PC-9 (cell line): Measurements from ENCODE around the gene AKR7A2.

Experiments used
- EZH2 ChIP-seq: fragments of 200-600 bp; sonication (generic); IDR thresholded peaks from 2 replicates; pipeline ENCODE4 v1.8.0; 2017; ENCODE audit warnings: antibody characterized with exemption, low read depth
- TF ChIP-seq, protein P1 (sequence below): fragments of 200-600 bp; sonication (generic); conservative IDR thresholded peaks from 2 replicates; pipeline ENCODE4 v1.6.1; 2017; ENCODE audit warnings: mixed run types, antibody characterized with exemption, mild to moderate bottlenecking, moderate library complexity

DNA sequence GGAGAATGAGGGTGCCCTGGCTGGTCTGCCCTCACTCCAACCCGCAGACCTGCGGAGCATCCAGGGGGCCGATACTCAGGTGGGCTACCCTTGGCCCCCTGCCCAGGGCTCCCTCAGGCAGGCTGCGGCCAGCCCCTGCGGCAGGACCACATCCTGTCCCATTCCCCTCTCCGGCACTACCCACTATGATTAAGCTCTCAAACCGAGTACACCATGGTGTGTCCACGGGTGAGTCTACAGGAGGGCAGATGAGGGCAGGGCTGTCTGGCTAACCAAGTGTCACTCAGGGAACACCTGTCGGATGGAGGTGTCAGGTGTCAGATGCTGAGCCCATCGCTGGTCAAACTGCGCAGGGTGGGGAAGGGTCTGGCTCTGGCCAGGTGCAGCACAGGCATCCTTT, 47.4 kb upstream of the AKR7A2 start:
- TF ChIP-seq, protein P1, sequence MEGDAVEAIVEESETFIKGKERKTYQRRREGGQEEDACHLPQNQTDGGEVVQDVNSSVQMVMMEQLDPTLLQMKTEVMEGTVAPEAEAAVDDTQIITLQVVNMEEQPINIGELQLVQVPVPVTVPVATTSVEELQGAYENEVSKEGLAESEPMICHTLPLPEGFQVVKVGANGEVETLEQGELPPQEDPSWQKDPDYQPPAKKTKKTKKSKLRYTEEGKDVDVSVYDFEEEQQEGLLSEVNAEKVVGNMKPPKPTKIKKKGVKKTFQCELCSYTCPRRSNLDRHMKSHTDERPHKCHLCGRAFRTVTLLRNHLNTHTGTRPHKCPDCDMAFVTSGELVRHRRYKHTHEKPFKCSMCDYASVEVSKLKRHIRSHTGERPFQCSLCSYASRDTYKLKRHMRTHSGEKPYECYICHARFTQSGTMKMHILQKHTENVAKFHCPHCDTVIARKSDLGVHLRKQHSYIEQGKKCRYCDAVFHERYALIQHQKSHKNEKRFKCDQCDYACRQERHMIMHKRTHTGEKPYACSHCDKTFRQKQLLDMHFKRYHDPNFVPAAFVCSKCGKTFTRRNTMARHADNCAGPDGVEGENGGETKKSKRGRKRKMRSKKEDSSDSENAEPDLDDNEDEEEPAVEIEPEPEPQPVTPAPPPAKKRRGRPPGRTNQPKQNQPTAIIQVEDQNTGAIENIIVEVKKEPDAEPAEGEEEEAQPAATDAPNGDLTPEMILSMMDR: no peak
- TF ChIP-seq EZH2: no peak
